Fibroblast of lung (primary cell): ENCODE measurements around the gene MLPH. TPM values are rescaled to one million over a fixed set of nuclear protein-coding genes. Genes with fewer than 3 reads are reported as not detected.

Experiments
- DNase-seq, 2 donors: peaks; one replicate each; pipeline versions ENCODE4 v3.0.0 to v3.0.0-alpha.2; 2010; ENCODE audit warnings: low read depth in 2 of 2
- H2AFZ ChIP-seq: 2 replicates; pipeline ENCODE4 v1.5.1; 2012; ENCODE audit warnings: low read length, control low read depth, inconsistent platforms
- H3K27ac ChIP-seq: 2 replicates; pipeline ENCODE4 v1.5.1; 2011; ENCODE audit warnings: low read length, control low read depth; ENCODE audit not compliant: insufficient read depth
- H3K27me3 ChIP-seq: 2 replicates; pipeline ENCODE4 v1.5.1; 2011; ENCODE audit warnings: mild to moderate bottlenecking, low read length; ENCODE audit not compliant: control insufficient read depth, insufficient read depth
- H3K36me3 ChIP-seq: 2 replicates; pipeline ENCODE4 v1.5.1; 2011; ENCODE audit warnings: low read length; ENCODE audit not compliant: control insufficient read depth, insufficient read depth
- H3K4me1 ChIP-seq: 2 replicates; pipeline ENCODE4 v1.5.1; 2011; ENCODE audit warnings: low read length; ENCODE audit not compliant: control insufficient read depth, insufficient read depth; ENCODE audit errors: extremely low read depth
- H3K4me2 ChIP-seq: 2 replicates; pipeline ENCODE4 v1.5.1; 2011; ENCODE audit warnings: low read length, control low read depth; ENCODE audit not compliant: insufficient read depth; ENCODE audit errors: extremely low read depth
- H3K4me3 ChIP-seq, 4 experiments: fragments of 200-600 bp in 1 of 4; sonication (generic) in 1 of 4; replicated peaks in 1 of 4; 2 replicates each; pipeline ENCODE4 v1.5.1; 2011 to 2016; ENCODE audit warnings: low read length in 4 of 4, low read depth in 3 of 4, mild to moderate bottlenecking in 3 of 4, control low read depth in 2 of 4, inconsistent platforms in 1 of 4, mixed read lengths in 1 of 4; ENCODE audit not compliant: insufficient read depth in 1 of 4; ENCODE audit errors: control extremely low read depth in 1 of 4
- H3K79me2 ChIP-seq: 2 replicates; pipeline ENCODE4 v1.5.1; 2012; ENCODE audit warnings: mild to moderate bottlenecking, low read length, inconsistent platforms; ENCODE audit not compliant: control insufficient read depth, insufficient read depth
- H3K9ac ChIP-seq: 2 replicates; pipeline ENCODE4 v1.5.1; 2011; ENCODE audit warnings: mild to moderate bottlenecking, low read length, control low read depth; ENCODE audit not compliant: insufficient read depth
- H3K9me3 ChIP-seq: 2 replicates; pipeline ENCODE4 v1.5.1; 2012; ENCODE audit warnings: low read depth, low read length; ENCODE audit not compliant: control insufficient read depth, insufficient read depth
- H4K20me1 ChIP-seq: 2 replicates; pipeline ENCODE4 v1.5.1; 2011; ENCODE audit warnings: low read length; ENCODE audit not compliant: control insufficient read depth, insufficient read depth; ENCODE audit errors: extremely low read depth
- EZH2 ChIP-seq: IDR thresholded peaks from 2 replicates; pipeline ENCODE4 v1.5.1; 2012; ENCODE audit warnings: low read length, control low read depth, mild to moderate bottlenecking; ENCODE audit errors: missing control alignments
- polyA plus RNA-seq, 2 donors: library from polyadenylated mRNA; depleted of rRNA in 1 of 2; stranded (reverse) in 1 of 2; unstranded in 1 of 2; fragments of >200 nt; gene quantifications; 2 replicates each; pipeline ENCODE4 v1.2.1, GENCODE V29; 2011 to 2012; ENCODE audit warnings: missing spikeins in 1 of 2
- total RNA-seq: library from RNA; depleted of rRNA; stranded (reverse); fragments of >200 nt; gene quantifications from 2 replicates; pipeline ENCODE4 v1.2.1, GENCODE V29; 2014
- TF ChIP-seq, protein P1 (sequence below), 2 donors: IDR thresholded peaks in 1 of 2; conservative IDR thresholded peaks in 1 of 2; 1 replicate in 1 of 2; 2 replicates in 1 of 2; pipeline ENCODE4 v1.5.1; 2011 to 2012; ENCODE audit warnings: low read length in 2 of 2, control low read depth in 1 of 2, inconsistent platforms in 1 of 2, low read depth in 1 of 2, mild to moderate bottlenecking in 1 of 2

Gene MLPH
- total and polyA plus RNA-seq, 2 donors (not counting 1 experiment from before 2014, with no cell fraction given) = 3.1 to 10.7 TPM

DNA sequence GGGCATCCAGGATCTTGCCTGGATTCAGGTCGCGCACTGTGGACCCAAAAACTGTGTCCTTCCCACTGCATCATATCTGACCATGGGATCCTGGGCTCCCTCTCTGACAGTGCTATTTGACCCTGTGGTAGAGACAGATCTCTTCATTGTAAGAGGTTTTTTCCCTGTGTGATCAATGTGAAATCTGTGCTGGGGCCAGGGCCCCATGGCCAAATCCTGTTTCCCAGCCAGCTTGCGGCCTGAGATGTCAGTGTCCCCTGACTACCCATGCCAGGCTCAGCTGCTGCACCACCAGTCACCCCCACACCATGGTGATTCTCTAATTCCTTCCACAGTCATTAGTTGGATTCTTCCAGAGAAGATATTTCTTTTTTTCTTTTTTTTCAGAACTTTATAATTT is 82.8 kb downstream of the MLPH start:
- Histone ChIP-seq H3K9me3 (no peaks in the 10 kb centered on the region), H3K79me2 (no peaks in the 10 kb centered on the region), H4K20me1 (no peaks in the 10 kb centered on the region), H3K36me3 (no peaks in the 10 kb centered on the region), H3K4me3 (no peak overlapping the region), H3K27ac (no peak overlapping the region), H3K9ac (no peak overlapping the region), H3K4me1 (peaks cover 2% of the 10 kb centered on the region), H2AFZ (no peak overlapping the region), H3K27me3 (no peaks in the 10 kb centered on the region), H3K4me2 (no peak overlapping the region)
- TF ChIP-seq, protein P1, sequence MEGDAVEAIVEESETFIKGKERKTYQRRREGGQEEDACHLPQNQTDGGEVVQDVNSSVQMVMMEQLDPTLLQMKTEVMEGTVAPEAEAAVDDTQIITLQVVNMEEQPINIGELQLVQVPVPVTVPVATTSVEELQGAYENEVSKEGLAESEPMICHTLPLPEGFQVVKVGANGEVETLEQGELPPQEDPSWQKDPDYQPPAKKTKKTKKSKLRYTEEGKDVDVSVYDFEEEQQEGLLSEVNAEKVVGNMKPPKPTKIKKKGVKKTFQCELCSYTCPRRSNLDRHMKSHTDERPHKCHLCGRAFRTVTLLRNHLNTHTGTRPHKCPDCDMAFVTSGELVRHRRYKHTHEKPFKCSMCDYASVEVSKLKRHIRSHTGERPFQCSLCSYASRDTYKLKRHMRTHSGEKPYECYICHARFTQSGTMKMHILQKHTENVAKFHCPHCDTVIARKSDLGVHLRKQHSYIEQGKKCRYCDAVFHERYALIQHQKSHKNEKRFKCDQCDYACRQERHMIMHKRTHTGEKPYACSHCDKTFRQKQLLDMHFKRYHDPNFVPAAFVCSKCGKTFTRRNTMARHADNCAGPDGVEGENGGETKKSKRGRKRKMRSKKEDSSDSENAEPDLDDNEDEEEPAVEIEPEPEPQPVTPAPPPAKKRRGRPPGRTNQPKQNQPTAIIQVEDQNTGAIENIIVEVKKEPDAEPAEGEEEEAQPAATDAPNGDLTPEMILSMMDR (conservative IDR thresholded peaks at IDR 0.05 in 1 of 2, IDR thresholded peaks at IDR 0.05 in 1 of 2; ENCODE audit: low read depth in 1 of 2, low read length in 2 of 2) = no peak
- TF ChIP-seq EZH2 = no peak
- DNase-seq = no peak

DNA sequence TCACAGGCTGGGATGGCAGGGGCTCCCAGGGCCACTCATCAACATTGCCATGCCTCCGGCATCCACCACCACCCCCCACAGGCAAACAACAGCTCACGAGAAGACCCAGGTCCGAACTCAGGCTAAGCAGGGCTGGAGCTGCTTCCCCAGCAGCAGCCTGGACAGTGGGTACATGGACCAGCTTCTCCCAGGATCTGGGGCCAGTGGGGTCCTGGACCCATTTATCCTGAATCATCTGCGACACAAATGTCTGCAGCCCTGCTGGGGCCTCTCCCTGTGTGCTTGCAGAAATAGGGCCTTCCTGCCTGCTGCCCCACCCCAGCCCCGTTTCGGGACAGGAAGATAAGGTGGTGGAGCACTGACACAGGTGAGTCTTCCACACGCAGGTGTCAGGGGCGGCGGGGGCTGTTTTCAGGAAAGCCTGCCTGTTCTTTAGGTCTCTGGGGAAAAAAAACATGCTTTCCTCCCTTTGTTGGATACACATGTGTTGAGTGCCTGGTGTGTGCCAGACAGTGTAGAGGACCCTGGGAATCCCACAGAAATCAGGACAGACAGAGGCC is 83.8 kb downstream of the MLPH start:
- Histone ChIP-seq H4K20me1 (no peaks in the 10 kb centered on the region), H3K9me3 (no peaks in the 10 kb centered on the region), H3K36me3 (no peaks in the 10 kb centered on the region), H3K79me2 (no peaks in the 10 kb centered on the region), H3K4me1 (peaks cover 2% of the 10 kb centered on the region), H2AFZ (no peak overlapping the region), H3K9ac (no peak overlapping the region), H3K27ac (no peak overlapping the region), H3K4me3 (no peak overlapping the region), H3K27me3 (no peaks in the 10 kb centered on the region), H3K4me2 (no peak overlapping the region)
- DNase-seq = no peak
- TF ChIP-seq, protein P1 (conservative IDR thresholded peaks at IDR 0.05 in 1 of 2, IDR thresholded peaks at IDR 0.05 in 1 of 2; ENCODE audit: low read depth in 1 of 2, low read length in 2 of 2) = no peak
- no peak for TF ChIP-seq EZH2

DNA sequence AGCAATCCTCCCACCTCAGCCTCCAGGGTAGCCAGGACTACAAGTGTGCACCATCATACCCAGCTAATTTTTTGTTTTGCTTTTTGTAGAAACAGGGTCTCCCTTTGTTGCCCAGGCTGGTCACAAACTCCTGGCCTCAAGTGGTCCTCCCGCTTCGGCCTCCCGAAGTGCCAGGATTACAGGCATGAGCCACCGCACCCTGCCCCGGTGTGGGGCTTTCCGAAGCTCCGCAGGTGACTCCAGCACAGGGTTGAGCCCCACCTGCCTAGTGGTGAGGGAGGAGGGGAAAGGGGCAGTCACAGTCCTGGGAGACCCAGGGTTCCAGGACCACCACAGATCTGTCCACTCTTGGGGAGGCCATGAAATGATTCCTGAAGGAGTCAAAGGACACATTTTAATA is 84.5 kb downstream of the MLPH start:
- Histone ChIP-seq H3K27me3 (no peaks in the 10 kb centered on the region), H3K79me2 (no peaks in the 10 kb centered on the region), H4K20me1 (no peaks in the 10 kb centered on the region), H3K36me3 (no peaks in the 10 kb centered on the region), H3K4me3 (no peak overlapping the region), H2AFZ (peak overlapping the region; percentile 14), H3K4me1 (peaks cover 2% of the 10 kb centered on the region), H3K4me2 (no peak overlapping the region), H3K27ac (no peak overlapping the region), H3K9me3 (no peaks in the 10 kb centered on the region), H3K9ac (no peak overlapping the region)
- no peak for TF ChIP-seq EZH2
- TF ChIP-seq, protein P1 (conservative IDR thresholded peaks at IDR 0.05 in 1 of 2, IDR thresholded peaks at IDR 0.05 in 1 of 2; ENCODE audit: low read depth in 1 of 2, low read length in 2 of 2) = no peak
- DNase-seq = no peak
